ENCODE measurements around the gene TRPM2. TPM values are rescaled to one million over a fixed set of nuclear protein-coding genes. Genes with fewer than 3 reads are reported as not detected.

Gene TRPM2
- total RNA-seq, 1 donor = 0.36 TPM

GRCh38 chr21:44331209-44331608 is 22.2 kb upstream of the TRPM2 start:
- Histone ChIP-seq H3K4me3 (ENCODE audit: insufficient read depth, low read length) (no peak overlapping the region), H2AFZ (ENCODE audit: low read length) (no peak overlapping the region), H3K27ac (ENCODE audit: low read depth, low read length) (no peak overlapping the region), H3K27me3 (ENCODE audit: insufficient read depth, low read length) (no peaks in the 10 kb centered on the region), H3K79me2 (ENCODE audit: insufficient read depth, low read length) (no peaks in the 10 kb centered on the region), H3K36me3 (ENCODE audit: insufficient read depth, low read length) (peaks cover under 1% of the 10 kb centered on the region), H3K4me2 (ENCODE audit: insufficient read depth, low read length) (no peak overlapping the region), H3K4me1 (ENCODE audit: insufficient read depth, low read length) (no peaks in the 10 kb centered on the region), H3K9me3 (ENCODE audit: low read depth, low read length) (no peaks in the 10 kb centered on the region), H4K20me1 (ENCODE audit: insufficient read depth, low read length) (no peaks in the 10 kb centered on the region)
- TF ChIP-seq CTCF (IDR thresholded peaks at IDR 0.05; ENCODE audit: extremely low read depth, low read depth, low read length) = no peak
- DNase-seq (ENCODE audit: insufficient read length, low spot score, missing footprints) = no peak

- no peak for DNase-seq (ENCODE audit: insufficient read length, low spot score, missing footprints)
- H3K4me1 ChIP-seq (ENCODE audit: insufficient read depth, low read length) = no peaks in the 10 kb centered on the region
- no peak overlapping the region for H3K27ac ChIP-seq (ENCODE audit: low read depth, low read length)
- no peak overlapping the region for H3K4me2 ChIP-seq (ENCODE audit: insufficient read depth, low read length)
- peaks cover 6% of the 10 kb centered on the region for H3K36me3 ChIP-seq (ENCODE audit: insufficient read depth, low read length)
- no peaks in the 10 kb centered on the region for H3K9me3 ChIP-seq (ENCODE audit: low read depth, low read length)
- no peak overlapping the region for H2AFZ ChIP-seq (ENCODE audit: low read length)
- H3K79me2 ChIP-seq (ENCODE audit: insufficient read depth, low read length) = no peaks in the 10 kb centered on the region
- H4K20me1 ChIP-seq (ENCODE audit: insufficient read depth, low read length) = no peaks in the 10 kb centered on the region
- no peaks in the 10 kb centered on the region for H3K27me3 ChIP-seq (ENCODE audit: insufficient read depth, low read length)
- no peak overlapping the region for H3K4me3 ChIP-seq (ENCODE audit: insufficient read depth, low read length)
- no peak for TF ChIP-seq CTCF (IDR thresholded peaks at IDR 0.05; ENCODE audit: extremely low read depth, low read depth, low read length)
Observed at GRCh38 chr21:44331650-44332307, 21.6 kb upstream of the TRPM2 start.

- Histone ChIP-seq H2AFZ (ENCODE audit: low read length) (no peak overlapping the region), H3K79me2 (ENCODE audit: insufficient read depth, low read length) (no peaks in the 10 kb centered on the region), H3K4me3 (ENCODE audit: insufficient read depth, low read length) (no peak overlapping the region), H3K27me3 (ENCODE audit: insufficient read depth, low read length) (no peaks in the 10 kb centered on the region), H3K27ac (ENCODE audit: low read depth, low read length) (no peak overlapping the region), H3K4me1 (ENCODE audit: insufficient read depth, low read length) (no peaks in the 10 kb centered on the region), H3K36me3 (ENCODE audit: insufficient read depth, low read length) (peaks cover 6% of the 10 kb centered on the region), H4K20me1 (ENCODE audit: insufficient read depth, low read length) (no peaks in the 10 kb centered on the region), H3K9me3 (ENCODE audit: low read depth, low read length) (no peaks in the 10 kb centered on the region), H3K4me2 (ENCODE audit: insufficient read depth, low read length) (no peak overlapping the region)
- no peak for DNase-seq (ENCODE audit: insufficient read length, low spot score, missing footprints)
- no peak for TF ChIP-seq CTCF (IDR thresholded peaks at IDR 0.05; ENCODE audit: extremely low read depth, low read depth, low read length)
Observed at GRCh38 chr21:44332383-44332782, 21.0 kb upstream of the TRPM2 start.

DNA sequence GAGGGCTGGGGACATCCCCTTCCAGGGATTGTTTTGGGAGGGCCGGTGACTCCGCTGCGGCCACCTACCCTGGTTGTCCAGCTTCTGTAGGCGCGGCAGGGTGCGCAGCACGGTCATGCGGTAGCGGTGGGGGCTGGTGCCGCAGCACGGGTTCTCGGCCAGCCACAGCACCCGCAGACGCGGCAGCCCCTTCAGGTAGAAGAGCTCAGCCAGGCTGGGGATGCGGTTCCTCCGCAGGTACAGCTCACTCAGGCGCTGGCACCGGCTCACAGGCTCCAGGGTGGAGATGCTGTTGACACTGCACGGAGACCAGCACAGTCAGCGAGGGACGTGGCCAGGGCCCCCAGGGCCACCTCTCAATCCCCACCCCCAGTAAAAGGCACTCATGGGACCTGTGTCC is 20.5 kb upstream of the TRPM2 start:
- H4K20me1 ChIP-seq (ENCODE audit: insufficient read depth, low read length) = no peaks in the 10 kb centered on the region
- H3K36me3 ChIP-seq (ENCODE audit: insufficient read depth, low read length) = peaks cover 6% of the 10 kb centered on the region
- no peaks in the 10 kb centered on the region for H3K79me2 ChIP-seq (ENCODE audit: insufficient read depth, low read length)
- no peak overlapping the region for H3K4me3 ChIP-seq (ENCODE audit: insufficient read depth, low read length)
- H3K27ac ChIP-seq (ENCODE audit: low read depth, low read length) = no peak overlapping the region
- peaks cover 1% of the 10 kb centered on the region for H3K4me1 ChIP-seq (ENCODE audit: insufficient read depth, low read length)
- no peak overlapping the region for H2AFZ ChIP-seq (ENCODE audit: low read length)
- no peaks in the 10 kb centered on the region for H3K27me3 ChIP-seq (ENCODE audit: insufficient read depth, low read length)
- no peak for TF ChIP-seq CTCF (IDR thresholded peaks at IDR 0.05; ENCODE audit: extremely low read depth, low read depth, low read length)
- H3K9me3 ChIP-seq (ENCODE audit: low read depth, low read length) = no peaks in the 10 kb centered on the region
- H3K4me2 ChIP-seq (ENCODE audit: insufficient read depth, low read length) = no peak overlapping the region
- DNase-seq (ENCODE audit: insufficient read length, low spot score, missing footprints) = no peak

Data from osteoblast (primary cell).